Sigmoid colon (tissue), 4 donors: Measurements from ENCODE around the gene FBN3.

ENCODE experiments used
- POLR2A ChIP-seq, 2 donors: fragments of 450-650 bp; IDR thresholded peaks; one replicate each; pipeline ENCODE4 v1.6.1; 2016; ENCODE audit warnings: antibody characterized with exemption in 2 of 2, mild to moderate bottlenecking in 2 of 2, moderate library complexity in 2 of 2
- POLR2AphosphoS5 ChIP-seq, 4 donors: sonication (generic); formaldehyde crosslinking; IDR thresholded peaks; one replicate each; pipeline ENCODE4 v1.6.1; 2017; ENCODE audit warnings: antibody characterized with exemption in 4 of 4
- TF ChIP-seq, protein P1 (sequence below), 4 experiments: fragments of 450-650 bp in 3 of 4; fragments of 200-600 bp in 1 of 4; IDR thresholded peaks; one replicate each; pipeline ENCODE4 v1.5.1; 2016 to 2019; ENCODE audit warnings: antibody characterized with exemption in 4 of 4, mild to moderate bottlenecking in 3 of 4, moderate library complexity in 2 of 4

DNA sequence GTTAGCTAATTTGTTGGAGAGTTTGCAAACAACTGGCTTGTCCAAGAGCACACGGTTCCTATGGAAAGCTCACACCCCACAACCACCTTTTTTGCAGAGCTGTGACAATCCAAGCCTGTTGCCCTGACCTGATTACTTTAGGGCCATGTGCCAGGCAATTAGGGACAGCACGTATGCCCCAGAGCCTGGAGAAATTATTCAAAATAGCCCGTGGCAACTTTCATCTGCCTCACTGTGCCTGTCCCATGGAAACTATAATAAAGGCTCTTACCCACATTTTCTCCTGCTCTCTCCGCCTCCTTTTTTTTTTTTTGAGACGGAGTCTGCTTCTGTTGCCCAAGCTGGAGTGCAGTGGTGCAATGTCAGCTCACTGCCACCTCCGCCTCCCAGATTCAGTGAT is 18.6 kb upstream of the FBN3 start:
- no peak for TF ChIP-seq POLR2A (IDR thresholded peaks at IDR 0.05)
- TF ChIP-seq, protein P1, sequence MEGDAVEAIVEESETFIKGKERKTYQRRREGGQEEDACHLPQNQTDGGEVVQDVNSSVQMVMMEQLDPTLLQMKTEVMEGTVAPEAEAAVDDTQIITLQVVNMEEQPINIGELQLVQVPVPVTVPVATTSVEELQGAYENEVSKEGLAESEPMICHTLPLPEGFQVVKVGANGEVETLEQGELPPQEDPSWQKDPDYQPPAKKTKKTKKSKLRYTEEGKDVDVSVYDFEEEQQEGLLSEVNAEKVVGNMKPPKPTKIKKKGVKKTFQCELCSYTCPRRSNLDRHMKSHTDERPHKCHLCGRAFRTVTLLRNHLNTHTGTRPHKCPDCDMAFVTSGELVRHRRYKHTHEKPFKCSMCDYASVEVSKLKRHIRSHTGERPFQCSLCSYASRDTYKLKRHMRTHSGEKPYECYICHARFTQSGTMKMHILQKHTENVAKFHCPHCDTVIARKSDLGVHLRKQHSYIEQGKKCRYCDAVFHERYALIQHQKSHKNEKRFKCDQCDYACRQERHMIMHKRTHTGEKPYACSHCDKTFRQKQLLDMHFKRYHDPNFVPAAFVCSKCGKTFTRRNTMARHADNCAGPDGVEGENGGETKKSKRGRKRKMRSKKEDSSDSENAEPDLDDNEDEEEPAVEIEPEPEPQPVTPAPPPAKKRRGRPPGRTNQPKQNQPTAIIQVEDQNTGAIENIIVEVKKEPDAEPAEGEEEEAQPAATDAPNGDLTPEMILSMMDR (IDR thresholded peaks at IDR 0.05), result no peak
- TF ChIP-seq POLR2AphosphoS5 (IDR thresholded peaks at IDR 0.05), result no peak
